Measurements from ENCODE around the gene ISOC2. TPM values are rescaled to one million over a fixed set of nuclear protein-coding genes. Genes with fewer than 3 reads are reported as not detected.
A peak's percentile ranks its signal among the peaks of the same experiment; 100 is the strongest.

ISOC2 gene
- total and polyA plus RNA-seq, 9 of the 15 experiments (the other 6 are each of a cell fraction or from before 2014, with no cell fraction given) = 1.2 to 229 (median 58.3) TPM

DNA sequence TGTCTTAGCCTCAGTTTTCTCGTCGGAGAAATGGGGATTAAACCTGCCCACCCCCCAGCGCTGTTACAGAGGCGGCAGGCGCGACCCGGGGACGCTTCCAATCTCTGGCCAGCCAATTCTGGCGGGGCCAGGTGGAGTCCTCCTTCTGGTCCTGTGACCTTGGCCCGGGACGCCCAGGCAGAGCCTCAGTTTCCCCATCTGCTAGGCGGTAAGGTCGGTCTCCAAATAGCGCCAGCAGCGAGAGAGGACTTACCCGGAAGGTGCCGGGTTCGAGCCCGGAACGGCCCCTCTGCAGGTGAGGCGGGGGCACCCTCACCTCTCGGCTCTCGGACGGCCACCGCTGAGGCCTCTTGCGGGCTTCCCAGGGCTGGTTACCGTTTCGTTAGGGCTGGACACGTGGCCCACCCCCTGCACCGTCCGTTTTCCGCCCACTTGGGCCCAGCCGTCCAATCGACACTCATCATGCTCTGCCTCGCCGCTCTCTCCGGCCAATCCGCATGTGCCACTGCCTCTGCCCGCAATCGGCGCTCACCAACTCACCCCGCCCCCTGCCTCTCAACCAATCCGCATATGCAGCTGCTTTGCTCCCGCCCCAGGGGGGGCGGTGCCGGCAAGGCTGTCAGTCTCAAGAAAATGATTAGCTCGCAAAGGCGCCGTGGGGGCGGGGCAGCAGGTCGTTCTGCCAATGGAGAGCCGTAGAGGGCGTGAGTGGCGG is at the start of gene ISOC2 (continued):
- TF ChIP-seq ZNF282 (CRISPR knock-in tag; IDR thresholded peaks at IDR 0.05) (0 out of 2 replicates have a peak, but pooled peaks have one; percentile 49), ZKSCAN3 (CRISPR knock-in tag; IDR thresholded peaks at IDR 0.05) (no peak), HCFC1 (IDR thresholded peaks at IDR 0.05; ENCODE audit: low read depth, low read length) (peak; percentile 39), HNRNPL (IDR thresholded peaks at IDR 0.05; ENCODE audit: low read depth, low read length) (no peak), PPARD (CRISPR knock-in tag; IDR thresholded peaks at IDR 0.05) (no peak), YY1 (IDR thresholded peaks at IDR 0.05; ENCODE audit: borderline replicate concordance in 1 of 3, control insufficient read depth in 1 of 3, extremely low read depth in 1 of 3, insufficient read depth in 3 of 3, insufficient read length in 1 of 3, insufficient replicate concordance in 2 of 3, low read depth in 1 of 3, low read length in 2 of 3) (peak in 2 of 3 experiments; percentile 3 to 31), SUPT5H (IDR thresholded peaks at IDR 0.05) (peak; percentile 88), MYBL2 (IDR thresholded peaks at IDR 0.05; ENCODE audit: low read depth) (no peak), MYBL2 (CRISPR knock-in tag; IDR thresholded peaks at IDR 0.05; ENCODE audit: borderline replicate concordance) (no peak), TEAD4 (IDR thresholded peaks at IDR 0.05; ENCODE audit: low read length) (0 out of 2 replicates have a peak, but pooled peaks have one; percentile 6), TEAD4 (CRISPR knock-in tag; IDR thresholded peaks at IDR 0.05; ENCODE audit: borderline replicate concordance) (no peak), RBFOX2 (IDR thresholded peaks at IDR 0.05; ENCODE audit: low read depth, low read length) (peak; percentile 96), TCF7 (IDR thresholded peaks at IDR 0.05; ENCODE audit: borderline replicate concordance) (peak; percentile 27; the same call in 1 of the 2 replicates)
- TF ChIP-seq, protein P1, sequence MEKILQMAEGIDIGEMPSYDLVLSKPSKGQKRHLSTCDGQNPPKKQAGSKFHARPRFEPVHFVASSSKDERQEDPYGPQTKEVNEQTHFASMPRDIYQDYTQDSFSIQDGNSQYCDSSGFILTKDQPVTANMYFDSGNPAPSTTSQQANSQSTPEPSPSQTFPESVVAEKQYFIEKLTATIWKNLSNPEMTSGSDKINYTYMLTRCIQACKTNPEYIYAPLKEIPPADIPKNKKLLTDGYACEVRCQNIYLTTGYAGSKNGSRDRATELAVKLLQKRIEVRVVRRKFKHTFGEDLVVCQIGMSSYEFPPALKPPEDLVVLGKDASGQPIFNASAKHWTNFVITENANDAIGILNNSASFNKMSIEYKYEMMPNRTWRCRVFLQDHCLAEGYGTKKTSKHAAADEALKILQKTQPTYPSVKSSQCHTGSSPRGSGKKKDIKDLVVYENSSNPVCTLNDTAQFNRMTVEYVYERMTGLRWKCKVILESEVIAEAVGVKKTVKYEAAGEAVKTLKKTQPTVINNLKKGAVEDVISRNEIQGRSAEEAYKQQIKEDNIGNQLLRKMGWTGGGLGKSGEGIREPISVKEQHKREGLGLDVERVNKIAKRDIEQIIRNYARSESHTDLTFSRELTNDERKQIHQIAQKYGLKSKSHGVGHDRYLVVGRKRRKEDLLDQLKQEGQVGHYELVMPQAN (IDR thresholded peaks at IDR 0.05; ENCODE audit: borderline replicate concordance) = peak; percentile 90
- TF ChIP-seq, protein P2, sequence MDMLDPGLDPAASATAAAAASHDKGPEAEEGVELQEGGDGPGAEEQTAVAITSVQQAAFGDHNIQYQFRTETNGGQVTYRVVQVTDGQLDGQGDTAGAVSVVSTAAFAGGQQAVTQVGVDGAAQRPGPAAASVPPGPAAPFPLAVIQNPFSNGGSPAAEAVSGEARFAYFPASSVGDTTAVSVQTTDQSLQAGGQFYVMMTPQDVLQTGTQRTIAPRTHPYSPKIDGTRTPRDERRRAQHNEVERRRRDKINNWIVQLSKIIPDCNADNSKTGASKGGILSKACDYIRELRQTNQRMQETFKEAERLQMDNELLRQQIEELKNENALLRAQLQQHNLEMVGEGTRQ (CRISPR knock-in tag; IDR thresholded peaks at IDR 0.05) = peak; percentile 95
- TF ChIP-seq, protein P3, sequence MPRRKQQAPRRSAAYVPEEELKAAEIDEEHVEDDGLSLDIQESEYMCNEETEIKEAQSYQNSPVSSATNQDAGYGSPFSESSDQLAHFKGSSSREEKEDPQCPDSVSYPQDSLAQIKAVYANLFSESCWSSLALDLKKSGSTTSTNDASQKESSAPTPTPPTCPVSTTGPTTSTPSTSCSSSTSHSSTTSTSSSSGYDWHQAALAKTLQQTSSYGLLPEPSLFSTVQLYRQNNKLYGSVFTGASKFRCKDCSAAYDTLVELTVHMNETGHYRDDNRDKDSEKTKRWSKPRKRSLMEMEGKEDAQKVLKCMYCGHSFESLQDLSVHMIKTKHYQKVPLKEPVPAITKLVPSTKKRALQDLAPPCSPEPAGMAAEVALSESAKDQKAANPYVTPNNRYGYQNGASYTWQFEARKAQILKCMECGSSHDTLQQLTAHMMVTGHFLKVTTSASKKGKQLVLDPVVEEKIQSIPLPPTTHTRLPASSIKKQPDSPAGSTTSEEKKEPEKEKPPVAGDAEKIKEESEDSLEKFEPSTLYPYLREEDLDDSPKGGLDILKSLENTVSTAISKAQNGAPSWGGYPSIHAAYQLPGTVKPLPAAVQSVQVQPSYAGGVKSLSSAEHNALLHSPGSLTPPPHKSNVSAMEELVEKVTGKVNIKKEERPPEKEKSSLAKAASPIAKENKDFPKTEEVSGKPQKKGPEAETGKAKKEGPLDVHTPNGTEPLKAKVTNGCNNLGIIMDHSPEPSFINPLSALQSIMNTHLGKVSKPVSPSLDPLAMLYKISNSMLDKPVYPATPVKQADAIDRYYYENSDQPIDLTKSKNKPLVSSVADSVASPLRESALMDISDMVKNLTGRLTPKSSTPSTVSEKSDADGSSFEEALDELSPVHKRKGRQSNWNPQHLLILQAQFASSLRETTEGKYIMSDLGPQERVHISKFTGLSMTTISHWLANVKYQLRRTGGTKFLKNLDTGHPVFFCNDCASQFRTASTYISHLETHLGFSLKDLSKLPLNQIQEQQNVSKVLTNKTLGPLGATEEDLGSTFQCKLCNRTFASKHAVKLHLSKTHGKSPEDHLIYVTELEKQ (CRISPR knock-in tag; IDR thresholded peaks at IDR 0.05) = no peak
- TF ChIP-seq, protein P4, sequence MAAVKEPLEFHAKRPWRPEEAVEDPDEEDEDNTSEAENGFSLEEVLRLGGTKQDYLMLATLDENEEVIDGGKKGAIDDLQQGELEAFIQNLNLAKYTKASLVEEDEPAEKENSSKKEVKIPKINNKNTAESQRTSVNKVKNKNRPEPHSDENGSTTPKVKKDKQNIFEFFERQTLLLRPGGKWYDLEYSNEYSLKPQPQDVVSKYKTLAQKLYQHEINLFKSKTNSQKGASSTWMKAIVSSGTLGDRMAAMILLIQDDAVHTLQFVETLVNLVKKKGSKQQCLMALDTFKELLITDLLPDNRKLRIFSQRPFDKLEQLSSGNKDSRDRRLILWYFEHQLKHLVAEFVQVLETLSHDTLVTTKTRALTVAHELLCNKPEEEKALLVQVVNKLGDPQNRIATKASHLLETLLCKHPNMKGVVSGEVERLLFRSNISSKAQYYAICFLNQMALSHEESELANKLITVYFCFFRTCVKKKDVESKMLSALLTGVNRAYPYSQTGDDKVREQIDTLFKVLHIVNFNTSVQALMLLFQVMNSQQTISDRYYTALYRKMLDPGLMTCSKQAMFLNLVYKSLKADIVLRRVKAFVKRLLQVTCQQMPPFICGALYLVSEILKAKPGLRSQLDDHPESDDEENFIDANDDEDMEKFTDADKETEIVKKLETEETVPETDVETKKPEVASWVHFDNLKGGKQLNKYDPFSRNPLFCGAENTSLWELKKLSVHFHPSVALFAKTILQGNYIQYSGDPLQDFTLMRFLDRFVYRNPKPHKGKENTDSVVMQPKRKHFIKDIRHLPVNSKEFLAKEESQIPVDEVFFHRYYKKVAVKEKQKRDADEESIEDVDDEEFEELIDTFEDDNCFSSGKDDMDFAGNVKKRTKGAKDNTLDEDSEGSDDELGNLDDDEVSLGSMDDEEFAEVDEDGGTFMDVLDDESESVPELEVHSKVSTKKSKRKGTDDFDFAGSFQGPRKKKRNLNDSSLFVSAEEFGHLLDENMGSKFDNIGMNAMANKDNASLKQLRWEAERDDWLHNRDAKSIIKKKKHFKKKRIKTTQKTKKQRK (IDR thresholded peaks at IDR 0.05; ENCODE audit: borderline replicate concordance, low read depth, low read length) = peak; percentile 93
